DMS153 (cell line): Measurements from ENCODE around the gene GSTO1.

Experiments
- DNase-seq: peaks from one replicate; lab custom pipeline; 2025; lab: John Stamatoyannopoulos, UW

The GSTO1 gene

GRCh38 chr10:104276192-104276591 is 21.5 kb downstream of the GSTO1 start:
- no peak for DNase-seq

GRCh38 chr10:104277785-104278184 is 23.1 kb downstream of the GSTO1 start:
- peak; percentile 76 for DNase-seq

GRCh38 chr10:104279550-104280259 is 25.0 kb downstream of the GSTO1 start:
- DNase-seq: no peak

- no peak for DNase-seq
Measured at GRCh38 chr10:104281694-104282093, 27.0 kb downstream of the GSTO1 start.

GRCh38 chr10:104284846-104285245 is 30.2 kb downstream of the GSTO1 start:
- DNase-seq: no peak

GRCh38 chr10:104286939-104287338 is 32.2 kb downstream of the GSTO1 start:
- DNase-seq: no peak

- DNase-seq: no peak
Measured at GRCh38 chr10:104288355-104288754, 33.7 kb downstream of the GSTO1 start.

- DNase-seq: peak; percentile 87
Measured at GRCh38 chr10:104291439-104291951, 36.8 kb downstream of the GSTO1 start.

- no peak for DNase-seq
Measured at GRCh38 chr10:104293011-104293410, 38.3 kb downstream of the GSTO1 start.

- no peak for DNase-seq
Measured at GRCh38 chr10:104293781-104294321, 39.2 kb downstream of the GSTO1 start.

GRCh38 chr10:104296687-104297436 is 42.2 kb downstream of the GSTO1 start:
- DNase-seq: no peak

- DNase-seq: no peak
Measured at GRCh38 chr10:104297697-104298660, 43.3 kb downstream of the GSTO1 start.

GRCh38 chr10:104299031-104299904 is 44.6 kb downstream of the GSTO1 start:
- DNase-seq: no peak

- no peak for DNase-seq
Measured at GRCh38 chr10:104300002-104300735, 45.5 kb downstream of the GSTO1 start.

- DNase-seq: peak; percentile 93
Measured at GRCh38 chr10:104300736-104301292, 46.1 kb downstream of the GSTO1 start.

- no peak for DNase-seq
Measured at GRCh38 chr10:104301907-104302690, 47.4 kb downstream of the GSTO1 start.

- DNase-seq: no peak
Measured at GRCh38 chr10:104303594-104304355, 49.1 kb downstream of the GSTO1 start.

GRCh38 chr10:104304356-104304745 is 49.7 kb downstream of the GSTO1 start:
- DNase-seq: no peak
